ENCODE results near the gene DYNLT4. TPM values are rescaled to one million over a fixed set of nuclear protein-coding genes. Genes with fewer than 3 reads are reported as not detected.
A peak's percentile ranks its signal among the peaks of the same experiment; 100 is the strongest.

Gene DYNLT4
- total RNA-seq, 1 donor from 2014 or later = not detected

DNA sequence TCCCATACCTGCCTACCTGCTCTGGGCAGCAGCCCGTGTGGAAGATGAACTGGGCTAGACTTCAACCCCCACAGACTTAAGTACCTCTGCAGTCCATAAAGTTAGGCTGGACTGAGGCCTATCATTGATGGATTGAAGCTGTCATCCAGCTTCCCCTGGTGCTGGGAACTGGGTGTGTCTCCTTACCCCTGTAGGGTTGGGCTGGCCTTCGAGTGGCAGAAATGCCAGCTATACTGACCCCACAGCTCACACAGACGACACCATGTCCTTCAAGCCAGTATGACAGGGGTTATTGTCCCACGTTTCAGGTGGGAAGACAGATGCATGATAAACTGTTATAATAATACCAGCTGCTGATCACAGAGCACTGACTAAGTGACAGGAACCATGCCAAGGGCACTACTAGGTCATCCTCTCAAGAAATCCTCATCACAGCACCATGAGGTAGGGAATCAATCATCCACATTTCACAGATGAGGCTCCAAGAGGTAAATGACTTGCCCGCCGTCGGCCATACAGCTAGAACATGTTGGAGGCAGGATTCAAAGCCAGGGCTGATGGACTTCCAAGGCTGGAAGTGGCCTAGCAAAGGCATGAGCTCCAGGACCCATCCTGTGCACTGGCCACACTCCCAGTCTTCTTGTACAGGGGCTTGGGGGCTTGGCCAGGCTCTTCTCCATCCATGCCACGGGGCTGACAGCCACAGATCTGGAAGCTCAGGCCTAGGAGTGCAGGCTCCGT lies 18.9 kb downstream of the DYNLT4 start, which contains the start of gene BEST4:
Gene BEST4, minus strand, starts transcription at position 51 of the 741 bp plus-strand sequence. CDS start 465 bp downstream, outside the sequence.
- Histone ChIP-seq H3K4me3 (ENCODE audit: low read length in 3 of 3) (no peak within 1 kb of the TSS), H3K4me1 (ENCODE audit: control insufficient read depth in 3 of 3, insufficient read depth in 3 of 3, low read length in 3 of 3) (peaks cover 21 to 29% (median 27%) of the 10 kb centered on the region in 3 donors), H3K27ac (ENCODE audit: low read depth, low read length) (no peak within 1 kb of the TSS), H3K9ac (ENCODE audit: low read depth in 1 of 3, low read length in 3 of 3) (no peak within 1 kb of the TSS), H3K36me3 (ENCODE audit: control insufficient read depth in 3 of 3, insufficient read depth in 3 of 3, low read length in 3 of 3) (no peaks in the 10 kb centered on the region), H3K9me3 (ENCODE audit: control insufficient read depth in 3 of 3, low read length in 3 of 3) (no peaks in the 10 kb centered on the region), H3K27me3 (ENCODE audit: control insufficient read depth in 3 of 3, insufficient read depth in 3 of 3, low read length in 3 of 3) (no peaks in the 10 kb centered on the region)

DNA sequence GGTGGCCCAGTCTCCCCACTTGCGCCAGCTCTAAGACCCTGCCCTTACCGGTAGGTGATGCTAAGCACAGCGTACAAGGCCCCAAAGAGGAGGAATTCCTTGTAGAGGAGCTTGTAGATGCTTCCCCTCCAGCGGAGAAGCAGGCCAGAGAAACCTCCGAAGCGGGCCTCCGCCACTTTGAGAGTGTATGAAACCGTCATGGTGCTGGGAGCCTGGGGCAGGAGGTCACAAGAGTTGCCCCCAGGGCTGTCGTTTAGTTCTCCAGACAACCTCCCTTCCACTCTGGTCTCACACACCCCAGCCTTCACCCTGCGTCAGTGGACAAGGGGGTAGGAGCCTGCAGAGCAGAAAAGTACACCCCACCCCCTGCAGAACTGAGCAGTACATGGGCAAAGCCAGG lies 19.6 kb downstream of the DYNLT4 start:
- Histone ChIP-seq H3K4me1 (ENCODE audit: control insufficient read depth in 3 of 3, insufficient read depth in 3 of 3, low read length in 3 of 3) (peaks cover 21 to 29% (median 27%) of the 10 kb centered on the region in 3 donors), H3K9me3 (ENCODE audit: control insufficient read depth in 3 of 3, low read length in 3 of 3) (no peaks in the 10 kb centered on the region), H3K27me3 (ENCODE audit: control insufficient read depth in 3 of 3, insufficient read depth in 3 of 3, low read length in 3 of 3) (no peaks in the 10 kb centered on the region), H3K27ac (ENCODE audit: low read depth, low read length) (no peak overlapping the region), H3K4me3 (ENCODE audit: low read length in 3 of 3) (no peak overlapping the region), H3K36me3 (ENCODE audit: control insufficient read depth in 3 of 3, insufficient read depth in 3 of 3, low read length in 3 of 3) (no peaks in the 10 kb centered on the region), H3K9ac (ENCODE audit: low read depth in 1 of 3, low read length in 3 of 3) (no peak overlapping the region)

DNA sequence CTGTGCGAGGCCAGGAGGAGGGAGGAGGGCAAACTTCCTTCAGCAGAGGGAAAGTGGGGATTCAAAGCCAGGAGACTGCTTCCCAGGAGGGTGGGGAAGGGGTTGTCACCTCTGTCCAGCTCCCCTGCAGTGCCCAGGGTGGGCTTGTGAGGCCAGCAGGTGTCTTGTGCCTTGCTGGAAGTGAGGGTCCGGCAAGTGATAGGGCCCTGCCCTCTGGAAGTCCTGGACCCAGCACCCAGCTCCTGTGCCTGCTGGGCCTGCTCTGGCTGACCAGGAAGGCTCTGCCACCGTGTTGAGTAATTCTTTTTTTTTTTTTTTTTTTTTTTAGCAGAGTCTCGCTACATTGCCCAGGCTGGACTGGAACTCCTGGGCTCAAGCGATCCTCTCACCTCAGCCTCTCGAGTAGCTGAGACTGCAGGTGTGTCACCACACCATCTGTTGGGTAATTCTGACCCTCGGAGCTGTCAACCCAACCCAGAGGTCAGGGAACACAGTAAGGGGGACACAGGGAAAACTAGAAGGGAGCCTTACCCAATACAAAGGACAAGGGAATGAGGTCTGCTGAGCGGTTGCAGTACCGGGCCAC lies 20.2 kb downstream of the DYNLT4 start:
- Histone ChIP-seq H3K4me3 (ENCODE audit: low read length in 3 of 3) (peak overlapping the region in 1 of 3 donors; percentile 81), H3K27ac (ENCODE audit: low read depth, low read length) (no peak overlapping the region), H3K4me1 (ENCODE audit: control insufficient read depth in 3 of 3, insufficient read depth in 3 of 3, low read length in 3 of 3) (peaks cover 21 to 29% (median 27%) of the 10 kb centered on the region in 3 donors), H3K9ac (ENCODE audit: low read depth in 1 of 3, low read length in 3 of 3) (peak overlapping the region in 1 of 3 donors; percentile 80), H3K27me3 (ENCODE audit: control insufficient read depth in 3 of 3, insufficient read depth in 3 of 3, low read length in 3 of 3) (no peaks in the 10 kb centered on the region), H3K9me3 (ENCODE audit: control insufficient read depth in 3 of 3, low read length in 3 of 3) (no peaks in the 10 kb centered on the region), H3K36me3 (ENCODE audit: control insufficient read depth in 3 of 3, insufficient read depth in 3 of 3, low read length in 3 of 3) (no peaks in the 10 kb centered on the region)

DNA sequence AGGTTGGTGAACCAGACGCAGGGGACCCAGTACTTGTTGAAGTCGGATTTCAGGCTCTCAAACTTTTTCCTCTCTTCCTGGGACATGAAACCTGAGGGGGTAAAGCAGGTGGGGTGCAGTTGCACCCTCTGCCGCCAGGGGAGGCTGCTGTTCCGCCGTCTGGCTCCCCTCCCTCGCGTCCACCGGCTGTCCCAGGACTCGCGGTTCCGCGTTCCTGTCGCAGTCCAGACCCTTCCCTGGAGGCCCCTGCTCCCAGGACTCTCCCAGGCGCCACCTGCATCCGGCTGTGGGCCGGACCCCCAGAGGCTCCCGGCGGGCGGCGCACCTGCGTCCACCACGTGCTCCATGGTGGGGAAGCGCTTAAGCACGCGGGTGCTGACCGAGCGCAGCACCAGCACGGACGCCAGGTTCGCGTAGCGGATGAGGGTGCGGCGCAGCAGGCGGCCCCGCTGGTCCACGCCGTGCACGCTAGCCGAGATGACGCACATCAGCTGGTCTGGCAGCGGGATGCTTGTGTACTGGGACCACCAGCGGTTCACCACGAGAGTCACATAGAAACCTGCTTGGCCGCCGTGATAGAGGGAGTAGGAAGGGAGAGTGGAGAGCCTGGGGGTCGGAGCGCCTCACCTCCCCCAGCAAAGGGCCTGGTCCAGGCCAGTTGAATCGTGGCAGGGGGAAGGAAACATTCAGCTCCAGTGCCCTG lies 20.9 kb downstream of the DYNLT4 start:
- H3K27me3 ChIP-seq (ENCODE audit: control insufficient read depth in 3 of 3, insufficient read depth in 3 of 3, low read length in 3 of 3) = no peaks in the 10 kb centered on the region
- H3K36me3 ChIP-seq (ENCODE audit: control insufficient read depth in 3 of 3, insufficient read depth in 3 of 3, low read length in 3 of 3) = peaks cover under 1 to 2% (median 2%) of the 10 kb centered on the region in 3 donors
- peak overlapping the region; percentile 57 to 81 (median 61) for H3K4me3 ChIP-seq (ENCODE audit: low read length in 3 of 3)
- H3K4me1 ChIP-seq (ENCODE audit: control insufficient read depth in 3 of 3, insufficient read depth in 3 of 3, low read length in 3 of 3) = peaks cover 21 to 29% (median 27%) of the 10 kb centered on the region in 3 donors
- H3K27ac ChIP-seq (ENCODE audit: low read depth, low read length) = no peak overlapping the region
- H3K9me3 ChIP-seq (ENCODE audit: control insufficient read depth in 3 of 3, low read length in 3 of 3) = no peaks in the 10 kb centered on the region
- peak overlapping the region; percentile 27 to 80 (median 51) for H3K9ac ChIP-seq (ENCODE audit: low read depth in 1 of 3, low read length in 3 of 3)

DNA sequence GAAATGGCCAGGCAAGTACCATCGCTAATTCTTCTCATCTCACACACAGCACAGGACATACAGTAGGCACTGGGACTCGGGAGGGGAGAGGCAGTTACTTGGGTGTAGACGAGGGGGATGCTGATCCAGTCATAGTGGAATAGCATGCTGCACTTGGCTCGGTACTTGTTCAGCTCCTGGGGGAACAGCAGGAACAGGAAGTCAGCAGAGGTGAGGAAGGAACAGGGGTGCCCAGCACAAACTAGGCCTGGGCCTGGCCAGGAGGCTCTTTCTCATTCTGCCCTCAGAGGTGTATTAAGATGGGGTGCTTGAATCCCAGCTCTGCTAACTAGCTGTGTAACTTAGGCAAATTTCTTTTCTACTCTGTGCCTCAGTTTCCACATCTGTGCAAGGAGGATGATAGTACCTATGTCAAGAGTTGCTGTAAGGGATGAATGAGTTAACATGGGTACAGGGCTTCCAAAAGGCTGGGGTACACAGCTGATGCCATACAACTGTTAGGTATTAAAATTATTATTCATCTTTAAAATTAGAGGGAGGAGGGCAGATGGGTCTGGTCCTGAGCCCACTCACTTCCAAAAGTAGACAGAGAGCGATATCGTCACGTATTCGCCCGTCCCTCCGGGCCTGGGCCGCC lies 21.5 kb downstream of the DYNLT4 start:
- Histone ChIP-seq H3K9me3 (ENCODE audit: control insufficient read depth in 3 of 3, low read length in 3 of 3) (no peaks in the 10 kb centered on the region), H3K4me1 (ENCODE audit: control insufficient read depth in 3 of 3, insufficient read depth in 3 of 3, low read length in 3 of 3) (peaks cover 21 to 29% (median 27%) of the 10 kb centered on the region in 3 donors), H3K27me3 (ENCODE audit: control insufficient read depth in 3 of 3, insufficient read depth in 3 of 3, low read length in 3 of 3) (no peaks in the 10 kb centered on the region), H3K27ac (ENCODE audit: low read depth, low read length) (no peak overlapping the region), H3K36me3 (ENCODE audit: control insufficient read depth in 3 of 3, insufficient read depth in 3 of 3, low read length in 3 of 3) (peaks cover 3 to 5% (median 3%) of the 10 kb centered on the region in 3 donors), H3K4me3 (ENCODE audit: low read length in 3 of 3) (peak overlapping the region; percentile 57 to 81 (median 61)), H3K9ac (ENCODE audit: low read depth in 1 of 3, low read length in 3 of 3) (peak overlapping the region; percentile 27 to 80 (median 51))

DNA sequence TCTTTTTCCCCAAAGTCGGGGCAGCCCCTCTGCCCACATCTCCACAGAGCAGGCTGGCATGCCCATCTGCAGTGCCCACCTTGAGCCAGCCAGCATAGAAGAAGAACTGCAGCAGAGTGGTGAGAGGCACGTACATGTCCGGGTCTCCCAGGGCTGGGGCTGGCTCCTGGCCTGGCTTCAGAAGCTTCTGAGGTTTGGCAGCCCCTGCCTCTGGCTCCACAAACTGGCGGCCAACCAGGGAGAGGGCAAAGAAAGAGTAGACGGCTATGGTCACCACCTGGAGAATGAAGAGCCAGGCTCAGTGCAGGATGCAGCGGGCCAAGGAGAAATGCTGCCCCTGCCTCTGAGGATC lies 22.1 kb downstream of the DYNLT4 start:
- no peak overlapping the region for H3K27ac ChIP-seq (ENCODE audit: low read depth, low read length)
- H3K9me3 ChIP-seq (ENCODE audit: control insufficient read depth in 3 of 3, low read length in 3 of 3) = no peaks in the 10 kb centered on the region
- H3K4me3 ChIP-seq (ENCODE audit: low read length in 3 of 3) = peak overlapping the region in 1 of 3 donors; percentile 61
- peaks cover 21 to 29% (median 27%) of the 10 kb centered on the region in 3 donors for H3K4me1 ChIP-seq (ENCODE audit: control insufficient read depth in 3 of 3, insufficient read depth in 3 of 3, low read length in 3 of 3)
- H3K9ac ChIP-seq (ENCODE audit: low read depth in 1 of 3, low read length in 3 of 3) = peak overlapping the region in 1 of 3 donors; percentile 72
- H3K27me3 ChIP-seq (ENCODE audit: control insufficient read depth in 3 of 3, insufficient read depth in 3 of 3, low read length in 3 of 3) = no peaks in the 10 kb centered on the region
- H3K36me3 ChIP-seq (ENCODE audit: control insufficient read depth in 3 of 3, insufficient read depth in 3 of 3, low read length in 3 of 3) = peaks cover 4 to 5% (median 5%) of the 10 kb centered on the region in 3 donors

DNA sequence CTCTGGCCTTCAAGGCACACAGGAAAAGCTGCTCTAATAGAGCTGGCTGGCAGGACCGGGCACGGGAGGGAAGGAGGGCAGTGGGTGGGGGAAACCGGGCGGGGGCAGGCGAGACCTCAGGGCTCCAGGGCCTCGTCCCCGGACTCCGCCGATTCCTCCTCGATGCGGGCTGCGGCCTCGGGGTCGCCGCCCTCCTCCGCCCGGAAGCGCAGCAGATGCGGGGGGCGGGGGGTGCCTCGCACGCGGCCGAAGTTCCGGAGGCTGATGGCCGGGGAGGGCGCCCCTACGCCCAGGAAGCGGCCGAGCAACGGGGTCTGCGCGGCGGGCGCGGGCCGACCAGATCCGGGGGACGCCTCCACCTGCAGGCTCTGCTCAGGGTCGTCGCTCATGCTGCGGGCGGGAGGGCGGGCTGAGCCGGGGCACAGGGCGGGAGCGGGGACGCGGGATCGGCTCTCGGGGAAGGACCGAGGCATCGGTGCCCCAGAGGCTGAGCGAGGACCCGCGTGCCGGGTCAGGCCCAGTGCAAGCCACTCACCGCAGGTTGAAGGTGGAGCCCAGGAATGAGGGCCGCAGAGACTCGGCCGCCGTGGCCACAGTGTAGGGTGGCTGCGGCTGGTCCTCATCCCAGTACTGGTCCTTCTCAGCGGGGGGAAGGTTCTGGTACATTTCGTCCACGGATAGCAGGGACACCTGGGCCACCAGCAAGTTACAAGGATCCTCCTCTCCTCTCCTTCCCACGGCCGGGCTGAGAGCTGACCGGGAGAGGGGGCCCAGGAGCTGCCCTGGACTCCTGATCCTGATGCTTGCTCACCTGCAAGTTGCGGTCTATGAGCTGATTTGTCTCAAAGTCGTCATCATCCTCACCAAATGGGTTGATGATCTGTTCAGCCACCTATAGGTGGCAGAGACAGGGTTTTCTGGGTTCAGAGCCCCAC lies 22.8 kb downstream of the DYNLT4 start:
- no peaks in the 10 kb centered on the region for H3K27me3 ChIP-seq (ENCODE audit: control insufficient read depth in 3 of 3, insufficient read depth in 3 of 3, low read length in 3 of 3)
- no peaks in the 10 kb centered on the region for H3K9me3 ChIP-seq (ENCODE audit: control insufficient read depth in 3 of 3, low read length in 3 of 3)
- H3K27ac ChIP-seq (ENCODE audit: low read depth, low read length) = no peak overlapping the region
- H3K36me3 ChIP-seq (ENCODE audit: control insufficient read depth in 3 of 3, insufficient read depth in 3 of 3, low read length in 3 of 3) = peaks cover 4 to 5% (median 5%) of the 10 kb centered on the region in 3 donors
- H3K9ac ChIP-seq (ENCODE audit: low read depth in 1 of 3, low read length in 3 of 3) = peak overlapping the region; percentile 34 to 72 (median 51)
- peak overlapping the region; percentile 49 to 61 (median 54) for H3K4me3 ChIP-seq (ENCODE audit: low read length in 3 of 3)
- H3K4me1 ChIP-seq (ENCODE audit: control insufficient read depth in 3 of 3, insufficient read depth in 3 of 3, low read length in 3 of 3) = peaks cover 21 to 29% (median 27%) of the 10 kb centered on the region in 3 donors

DNA sequence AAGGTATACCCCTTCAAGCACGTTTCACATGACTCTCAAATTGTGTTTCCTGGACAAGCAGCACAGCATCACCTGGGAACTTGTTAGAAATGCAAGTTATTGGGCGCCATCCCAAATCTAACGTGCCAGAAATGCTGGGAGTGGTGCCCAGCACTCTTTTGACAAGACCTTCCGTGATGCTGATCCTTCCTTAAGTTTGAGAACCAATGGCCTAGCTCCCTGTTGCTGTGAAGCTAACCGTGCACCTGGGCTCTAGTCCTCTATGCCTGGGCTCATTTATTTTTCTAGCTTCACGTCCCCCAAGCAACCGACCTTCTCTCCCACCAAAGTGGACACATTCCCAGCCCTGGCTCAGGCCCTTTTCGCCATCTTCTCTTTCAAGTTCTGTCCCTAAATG lies 23.5 kb downstream of the DYNLT4 start:
- no peak overlapping the region for H3K27ac ChIP-seq (ENCODE audit: low read depth, low read length)
- H3K4me3 ChIP-seq (ENCODE audit: low read length in 3 of 3) = peak overlapping the region; percentile 49 to 61 (median 54)
- H3K9me3 ChIP-seq (ENCODE audit: control insufficient read depth in 3 of 3, low read length in 3 of 3) = no peaks in the 10 kb centered on the region
- H3K4me1 ChIP-seq (ENCODE audit: control insufficient read depth in 3 of 3, insufficient read depth in 3 of 3, low read length in 3 of 3) = peaks cover 21 to 29% (median 27%) of the 10 kb centered on the region in 3 donors
- H3K9ac ChIP-seq (ENCODE audit: low read depth in 1 of 3, low read length in 3 of 3) = peak overlapping the region; percentile 5 to 54 (median 34)
- H3K36me3 ChIP-seq (ENCODE audit: control insufficient read depth in 3 of 3, insufficient read depth in 3 of 3, low read length in 3 of 3) = peaks cover 7 to 10% (median 7%) of the 10 kb centered on the region in 3 donors
- no peaks in the 10 kb centered on the region for H3K27me3 ChIP-seq (ENCODE audit: control insufficient read depth in 3 of 3, insufficient read depth in 3 of 3, low read length in 3 of 3)

Measured in skeletal muscle tissue (tissue), 4 donors.